ENCODE data around the gene PLEKHH2.

- no peak for TF ChIP-seq BHLHE40 (IDR thresholded peaks at IDR 0.05; ENCODE audit: borderline replicate concordance)
- TF ChIP-seq SP1 (IDR thresholded peaks at IDR 0.05), result no peak
- no peak for TF ChIP-seq FOXK2 (IDR thresholded peaks at IDR 0.05)
- TF ChIP-seq HDGF (IDR thresholded peaks at IDR 0.05; ENCODE audit: borderline replicate concordance), result no peak
- no peak for TF ChIP-seq FOXA1 (IDR thresholded peaks at IDR 0.05)
- TF ChIP-seq FOXM1 (IDR thresholded peaks at IDR 0.05; ENCODE audit: borderline replicate concordance), result no peak
- no peak for TF ChIP-seq L3MBTL2 (conservative IDR thresholded peaks at IDR 0.05)
- no peak for TF ChIP-seq LEF1 (IDR thresholded peaks at IDR 0.05; ENCODE audit: borderline replicate concordance)
- no peak for TF ChIP-seq CTBP1 (IDR thresholded peaks at IDR 0.05; ENCODE audit: borderline replicate concordance)
- no peak for TF ChIP-seq ELF4 (IDR thresholded peaks at IDR 0.05)
- TF ChIP-seq ARNT (IDR thresholded peaks at IDR 0.05), result no peak
- TF ChIP-seq NFRKB (IDR thresholded peaks at IDR 0.05), result no peak
- no peak for TF ChIP-seq ZNF384 (IDR thresholded peaks at IDR 0.05)
Measured at GRCh38 chr2:43800894-43801293, 163.8 kb downstream of the PLEKHH2 start.

All from HEK293T (cell line).